Measurements from ENCODE around the gene SLC26A6.
A peak's percentile ranks its signal among the peaks of the same experiment; 100 is the strongest.

Gene SLC26A6

GRCh38 chr3:48660800-48661400, 25.6 kb upstream of the SLC26A6 start:
- no peak for DNase-seq (ENCODE audit: low spot score)

GRCh38 chr3:48656841-48657281, 21.6 kb upstream of the SLC26A6 start:
- DNase-seq (ENCODE audit: low spot score) = no peak

- DNase-seq (ENCODE audit: low spot score) = peak; percentile 93
Measured at GRCh38 chr3:48656061-48656840, 21.0 kb upstream of the SLC26A6 start.

GRCh38 chr3:48655606-48656005, 20.3 kb upstream of the SLC26A6 start:
- DNase-seq (ENCODE audit: low spot score) = no peak

- DNase-seq (ENCODE audit: low spot score) = no peak
Measured at GRCh38 chr3:48655063-48655462, 19.8 kb upstream of the SLC26A6 start.

GRCh38 chr3:48652923-48653715, 17.9 kb upstream of the SLC26A6 start:
- DNase-seq (ENCODE audit: low spot score) = no peak

- no peak for DNase-seq (ENCODE audit: low spot score)
Measured at GRCh38 chr3:48651771-48652170, 16.5 kb upstream of the SLC26A6 start.

GRCh38 chr3:48650723-48651122, 15.5 kb upstream of the SLC26A6 start:
- no peak for DNase-seq (ENCODE audit: low spot score)

- no peak for DNase-seq (ENCODE audit: low spot score)
Measured at GRCh38 chr3:48648188-48648850, 13.1 kb upstream of the SLC26A6 start.

GRCh38 chr3:48647714-48648113, 12.5 kb upstream of the SLC26A6 start:
- DNase-seq (ENCODE audit: low spot score) = no peak

- no peak for DNase-seq (ENCODE audit: low spot score)
Measured at GRCh38 chr3:48644898-48645760, 9.9 kb upstream of the SLC26A6 start.

GRCh38 chr3:48642605-48643004, 7.3 kb upstream of the SLC26A6 start:
- no peak for DNase-seq (ENCODE audit: low spot score)

- DNase-seq (ENCODE audit: low spot score) = no peak
Measured at GRCh38 chr3:48641396-48641795, 6.1 kb upstream of the SLC26A6 start.

- no peak for DNase-seq (ENCODE audit: low spot score)
Measured at GRCh38 chr3:48639944-48640606, 4.8 kb upstream of the SLC26A6 start.

- DNase-seq (ENCODE audit: low spot score) = no peak
Measured at GRCh38 chr3:48637305-48637704, 2.0 kb upstream of the SLC26A6 start.

GRCh38 chr3:48636149-48636655, 941 bp upstream of the SLC26A6 start:
- DNase-seq (ENCODE audit: low spot score) = no peak

- DNase-seq (ENCODE audit: low spot score) = peak; percentile 90
Measured at GRCh38 chr3:48634661-48635221, 520 bp downstream of the SLC26A6 start.

GRCh38 chr3:48633743-48634142, 1.5 kb downstream of the SLC26A6 start:
- no peak for DNase-seq (ENCODE audit: low spot score)

- DNase-seq (ENCODE audit: low spot score) = no peak
Measured at GRCh38 chr3:48633256-48633655, 2.0 kb downstream of the SLC26A6 start.
